Astrocyte of the spinal cord (primary cell): ENCODE results near the gene KDM8.
"Not testable (repeated sequence)": the region's sequence is repeated elsewhere in the genome, so short reads cannot be mapped to it uniquely, and the experiment has no call there.

Source experiments
- DNase-seq: peaks from one replicate; pipeline ENCODE4 v3.0.0; 2011; ENCODE audit warnings: low read depth, low spot score
- H3K4me3 ChIP-seq: 2 replicates; pipeline ENCODE4 v1.5.1; 2011; ENCODE audit warnings: low read depth, mild to moderate bottlenecking, low read length, moderate library complexity
- CTCF ChIP-seq: IDR thresholded peaks from 2 replicates; pipeline ENCODE4 v1.5.1; 2012; ENCODE audit warnings: low read depth, mild to moderate bottlenecking, low read length, inconsistent platforms
- in situ Hi-C: cut with HindIII; loops from 2 replicates; pipeline ENCODE4 v1.10.0; 2017; ENCODE audit warnings: low sequenced_read_pairs

KDM8 gene

DNA sequence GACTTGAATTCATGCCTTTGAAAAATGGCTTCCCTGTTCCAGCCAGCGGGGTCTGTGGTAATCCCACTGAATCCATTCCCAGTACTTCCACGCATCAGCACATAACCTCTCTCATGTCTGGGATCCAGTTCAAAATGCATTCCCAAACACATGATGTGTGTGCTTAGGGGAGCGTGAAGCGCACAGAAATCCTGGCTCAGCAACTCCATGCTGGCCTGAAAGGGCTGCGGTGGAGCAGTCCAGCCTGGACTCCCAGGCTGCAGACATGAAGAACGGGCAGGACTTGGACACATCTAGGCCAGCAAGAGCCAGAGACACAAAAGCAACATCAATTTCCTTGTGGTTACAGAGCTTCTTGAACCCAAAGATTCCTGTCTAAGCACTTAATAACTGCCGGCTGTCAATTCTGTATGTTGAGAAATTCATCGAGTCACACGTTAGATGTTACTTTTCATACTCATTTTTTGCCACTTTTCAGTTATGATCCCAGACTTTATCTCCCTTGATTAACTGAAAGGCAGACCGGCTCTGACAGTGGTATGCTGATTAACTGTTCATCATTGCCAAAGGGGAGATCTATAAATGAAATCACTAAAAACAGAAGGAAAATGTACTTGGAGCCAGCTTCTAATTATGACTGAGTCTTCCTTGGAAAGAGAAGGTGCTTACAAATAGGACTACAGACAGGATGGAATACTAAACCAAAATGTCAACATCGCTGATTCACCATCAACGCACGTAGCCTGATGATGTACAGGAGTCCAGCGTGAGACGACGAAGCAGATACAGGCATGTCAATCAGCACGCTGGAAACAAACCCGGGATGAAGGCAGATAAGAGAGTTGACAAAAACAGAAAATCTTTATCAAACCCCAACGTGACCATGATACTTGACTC, 42.2 kb downstream of the KDM8 start:
- TF ChIP-seq CTCF = no peak
- DNase-seq = peak; percentile 81
- H3K4me3 ChIP-seq = no peak overlapping the region
- in situ Hi-C loops = no loop called here

GRCh38 chr16:27246439-27246838, 43.1 kb downstream of the KDM8 start:
- in situ Hi-C loops = no loop called here
- no peak for TF ChIP-seq CTCF
- H3K4me3 ChIP-seq = no peak overlapping the region
- DNase-seq = no peak

- in situ Hi-C loops, H3K4me3 ChIP-seq, DNase-seq: not testable (repeated sequence)
Observed at GRCh38 chr16:27247076-27247475, 43.8 kb downstream of the KDM8 start.

- TF ChIP-seq CTCF = no peak
- in situ Hi-C loops = no loop called here
- H3K4me3 ChIP-seq = no peak overlapping the region
- no peak for DNase-seq
Observed at GRCh38 chr16:27248036-27248435, 44.7 kb downstream of the KDM8 start.

DNA sequence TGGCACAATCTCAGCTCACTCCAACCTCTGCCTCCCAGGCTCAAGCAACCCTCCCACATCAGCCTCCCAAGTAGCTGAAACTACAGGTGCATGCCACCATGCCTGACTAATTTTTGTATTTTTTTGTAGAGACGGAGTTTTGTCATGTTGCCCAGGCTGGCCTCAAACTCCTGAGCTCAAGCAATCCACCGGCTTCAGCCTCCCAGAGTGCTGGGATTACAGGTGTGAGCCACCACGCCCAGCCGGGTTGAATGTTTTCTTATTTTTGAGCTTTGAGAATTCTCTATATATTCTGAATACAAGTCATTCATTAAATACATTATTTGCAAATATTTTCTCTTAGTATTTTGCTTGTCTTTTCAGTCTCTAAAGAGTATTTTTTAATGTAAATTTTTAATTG, 45.6 kb downstream of the KDM8 start:
- in situ Hi-C loops, H3K4me3 ChIP-seq, DNase-seq: not testable (repeated sequence)

GRCh38 chr16:27251541-27252205, 48.3 kb downstream of the KDM8 start:
- H3K4me3 ChIP-seq = no peak overlapping the region
- no peak for DNase-seq
- no peak for TF ChIP-seq CTCF
- in situ Hi-C loops = no loop called here

DNA sequence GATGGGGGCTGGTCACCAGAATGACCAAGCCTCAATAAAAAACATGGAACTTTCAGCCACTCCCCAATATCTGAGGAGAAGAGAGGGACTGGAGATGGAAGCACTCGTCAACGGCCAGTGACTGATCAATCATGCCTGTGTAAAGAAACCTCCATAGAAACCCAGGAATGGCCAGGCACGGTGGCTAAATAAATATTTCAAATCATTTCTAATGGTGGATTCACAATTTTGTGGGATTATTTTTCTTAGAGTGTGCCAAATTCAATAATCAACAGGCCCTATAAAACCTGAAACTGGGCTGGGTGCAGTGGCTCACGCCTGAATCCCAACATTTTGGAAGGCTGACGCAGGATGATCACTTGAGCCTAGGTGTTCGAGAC, 48.9 kb downstream of the KDM8 start:
- no peak for TF ChIP-seq CTCF
- in situ Hi-C loops = no loop called here
- H3K4me3 ChIP-seq = no peak overlapping the region
- no peak for DNase-seq
